Esophagus mucosa (tissue), 1 donor: Measurements from ENCODE around the gene IFT88. TPM values are rescaled to one million over a fixed set of nuclear protein-coding genes. Genes with fewer than 3 reads are reported as not detected.

Source experiments
- ATAC-seq: fragments of 200-7000 bp; cut with Tn5 transposase; one replicate; pipeline ENCODE4 v1.9.1; 2020
- total RNA-seq: library from RNA; stranded (reverse); gene quantifications from one replicate; pipeline ENCODE4 v1.2.4, GENCODE V29; 2023
- donor health status: DM: yes; HTN: yes; CAD: no.

IFT88 gene
- total RNA-seq, 1 donor from 2014 or later = 4.4 TPM

DNA sequence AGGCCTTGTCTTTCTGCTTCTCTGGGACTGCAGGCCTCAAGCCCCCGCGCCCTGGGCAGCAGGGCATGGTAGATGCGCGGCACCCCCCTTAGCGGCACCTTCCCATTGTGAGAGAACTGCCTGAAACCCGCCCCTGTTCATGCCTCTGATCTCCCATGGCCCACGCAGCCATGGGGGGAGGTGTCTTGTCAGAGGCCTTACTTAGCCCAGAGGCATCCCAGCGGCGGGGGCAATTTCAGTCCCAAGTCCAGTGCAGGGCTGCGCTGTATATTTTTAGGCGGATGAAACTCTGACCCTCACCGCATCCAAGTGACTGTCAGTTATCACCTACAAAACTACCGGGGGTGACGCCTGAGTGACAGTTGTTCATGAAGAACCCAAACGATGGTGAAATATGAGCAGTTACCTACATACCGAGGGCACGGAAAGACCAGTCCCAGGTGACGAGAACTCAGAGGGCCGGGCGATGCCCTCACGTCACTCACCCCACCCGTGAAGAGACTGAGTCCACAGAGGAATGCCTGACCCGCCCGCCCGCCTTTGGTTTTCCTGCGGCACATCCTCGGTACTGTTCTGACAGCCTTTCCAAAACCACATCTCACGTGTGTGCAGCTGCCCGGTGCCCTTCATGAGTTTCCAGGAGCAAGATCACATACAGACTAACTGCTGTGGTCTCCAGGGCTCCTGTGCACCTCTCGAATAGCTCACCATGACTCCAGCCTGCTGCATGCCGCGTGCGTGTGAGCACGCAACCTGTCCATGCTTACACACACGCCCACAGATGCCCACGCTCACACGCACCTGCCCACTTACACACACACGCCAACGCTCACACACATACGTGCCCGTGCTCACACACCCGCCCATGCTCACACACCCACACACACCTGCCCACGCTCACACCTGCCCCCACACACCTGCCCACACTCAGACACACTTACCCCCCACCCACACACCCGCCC, 150.9 kb downstream of the IFT88 start:
- no peak for ATAC-seq

DNA sequence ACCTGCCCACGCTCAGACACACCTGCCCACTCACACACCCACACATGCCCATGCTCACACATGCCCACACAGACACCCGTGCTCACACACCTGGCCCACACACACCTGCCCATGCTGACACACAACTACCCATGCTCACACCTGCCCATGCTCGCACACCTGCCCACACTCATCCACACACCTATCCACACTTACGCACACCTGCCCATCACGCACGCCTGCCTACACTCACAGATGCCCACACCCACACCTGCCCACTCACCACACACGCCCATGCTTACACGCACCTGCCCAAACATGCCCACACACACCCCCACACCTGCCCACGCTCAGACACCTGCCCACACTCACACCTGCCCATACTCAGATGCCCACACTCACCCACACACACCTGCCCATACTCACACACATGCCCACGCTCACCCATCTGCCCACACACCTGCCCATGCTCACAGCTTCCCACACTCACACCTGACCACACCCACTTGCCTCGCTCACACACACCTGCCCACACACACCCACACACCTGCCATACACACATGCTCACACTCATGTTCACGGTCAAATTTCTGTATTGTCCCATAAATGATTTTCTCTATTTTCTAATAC, 152.1 kb downstream of the IFT88 start:
- no peak for ATAC-seq

DNA sequence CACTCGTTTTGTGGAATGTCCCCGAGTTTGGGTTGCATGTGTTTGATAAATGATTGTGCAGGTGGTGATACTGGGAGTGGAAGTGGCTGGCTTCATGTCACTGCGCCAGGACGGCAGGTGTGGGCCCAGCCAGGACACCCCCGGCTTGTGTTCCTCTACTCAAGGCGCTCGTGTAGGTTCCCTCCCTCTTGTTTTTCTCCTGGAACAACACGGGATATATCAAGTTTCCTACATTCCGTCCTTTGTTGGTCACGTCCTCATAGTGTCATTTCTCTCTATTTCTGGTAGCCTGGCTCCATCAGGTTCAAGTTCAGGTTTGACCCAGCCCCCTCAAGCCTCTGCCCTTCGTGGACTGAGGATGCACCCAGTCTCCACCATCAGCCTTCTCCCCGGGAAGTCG, 152.8 kb downstream of the IFT88 start:
- no peak for ATAC-seq

DNA sequence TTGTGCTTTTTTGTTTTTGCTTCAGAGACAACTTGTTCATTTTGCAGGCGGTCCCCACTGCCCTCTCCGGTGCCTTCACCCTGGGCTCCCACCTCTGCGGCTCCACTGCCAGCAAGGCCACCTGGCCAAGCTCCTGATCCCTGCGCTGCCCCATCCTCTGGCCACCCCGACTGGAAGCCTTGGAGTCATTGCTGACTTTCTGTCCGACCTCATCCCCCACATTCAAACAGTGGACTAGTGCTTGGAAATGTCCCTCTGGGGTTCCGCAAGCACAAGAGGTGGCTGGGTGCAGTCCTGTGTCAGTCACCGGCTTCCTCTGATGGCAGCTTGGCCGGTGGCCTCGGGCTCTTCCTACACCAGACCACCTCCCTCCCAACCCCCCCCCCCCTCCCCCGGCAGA, 153.5 kb downstream of the IFT88 start:
- ATAC-seq = no peak

DNA sequence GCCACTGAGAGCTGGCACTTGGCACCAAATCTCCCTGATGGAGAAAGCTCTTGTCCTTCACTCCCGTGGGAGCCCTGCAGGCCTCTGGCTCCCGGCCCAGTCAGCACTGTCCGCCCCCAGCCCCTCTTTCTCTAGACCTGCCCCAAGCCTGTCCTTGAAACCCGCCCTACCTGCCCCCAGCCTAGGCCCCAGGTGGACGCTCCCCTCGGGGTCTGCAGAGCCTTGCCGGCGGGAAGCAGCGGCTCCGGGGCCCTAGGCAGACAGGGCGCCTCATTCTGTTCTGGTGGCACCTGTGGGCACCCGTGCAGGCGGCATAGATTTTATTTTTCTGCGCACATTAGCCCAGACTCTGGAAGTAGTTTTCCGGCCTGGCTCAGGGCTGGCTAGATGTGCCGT, 154.1 kb downstream of the IFT88 start:
- no peak for ATAC-seq

DNA sequence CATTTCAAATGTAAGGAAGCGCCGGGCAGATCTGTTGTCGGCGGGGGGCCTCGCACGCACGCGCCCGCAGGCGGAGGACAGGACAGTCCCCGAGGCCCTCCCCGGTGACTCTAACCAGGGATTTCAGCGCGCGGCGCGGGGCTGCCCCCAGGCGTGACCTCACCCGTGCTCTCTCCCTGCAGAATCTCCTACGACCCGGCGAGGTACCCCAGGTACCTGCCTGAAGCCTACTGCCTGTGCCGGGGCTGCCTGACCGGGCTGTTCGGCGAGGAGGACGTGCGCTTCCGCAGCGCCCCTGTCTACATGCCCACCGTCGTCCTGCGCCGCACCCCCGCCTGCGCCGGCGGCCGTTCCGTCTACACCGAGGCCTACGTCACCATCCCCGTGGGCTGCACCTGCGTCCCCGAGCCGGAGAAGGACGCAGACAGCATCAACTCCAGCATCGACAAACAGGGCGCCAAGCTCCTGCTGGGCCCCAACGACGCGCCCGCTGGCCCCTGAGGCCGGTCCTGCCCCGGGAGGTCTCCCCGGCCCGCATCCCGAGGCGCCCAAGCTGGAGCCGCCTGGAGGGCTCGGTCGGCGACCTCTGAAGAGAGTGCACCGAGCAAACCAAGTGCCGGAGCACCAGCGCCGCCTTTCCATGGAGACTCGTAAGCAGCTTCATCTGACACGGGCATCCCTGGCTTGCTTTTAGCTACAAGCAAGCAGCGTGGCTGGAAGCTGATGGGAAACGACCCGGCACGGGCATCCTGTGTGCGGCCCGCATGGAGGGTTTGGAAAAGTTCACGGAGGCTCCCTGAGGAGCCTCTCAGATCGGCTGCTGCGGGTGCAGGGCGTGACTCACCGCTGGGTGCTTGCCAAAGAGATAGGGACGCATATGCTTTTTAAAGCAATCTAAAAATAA, 154.7 kb downstream of the IFT88 start:
- peak; percentile 40 for ATAC-seq

DNA sequence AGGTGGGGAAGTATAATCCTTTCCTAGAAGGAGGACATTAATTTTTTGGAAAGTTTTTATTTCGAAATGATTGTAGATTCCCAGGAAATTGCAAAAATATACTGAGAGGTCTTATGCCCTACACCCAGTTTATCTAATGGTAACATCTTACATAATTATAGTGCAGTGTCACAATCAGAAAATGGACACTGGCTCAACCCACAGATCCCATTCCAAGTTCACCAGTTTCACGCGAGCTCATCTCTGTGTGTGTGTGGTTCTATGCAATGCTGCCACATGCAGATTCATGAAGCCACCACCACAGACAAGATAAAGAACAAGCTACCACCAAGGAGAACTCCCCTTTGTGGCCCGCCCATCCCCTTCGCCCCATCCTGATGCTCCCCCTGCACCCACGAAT, 160.9 kb downstream of the IFT88 start:
- ATAC-seq = no peak

DNA sequence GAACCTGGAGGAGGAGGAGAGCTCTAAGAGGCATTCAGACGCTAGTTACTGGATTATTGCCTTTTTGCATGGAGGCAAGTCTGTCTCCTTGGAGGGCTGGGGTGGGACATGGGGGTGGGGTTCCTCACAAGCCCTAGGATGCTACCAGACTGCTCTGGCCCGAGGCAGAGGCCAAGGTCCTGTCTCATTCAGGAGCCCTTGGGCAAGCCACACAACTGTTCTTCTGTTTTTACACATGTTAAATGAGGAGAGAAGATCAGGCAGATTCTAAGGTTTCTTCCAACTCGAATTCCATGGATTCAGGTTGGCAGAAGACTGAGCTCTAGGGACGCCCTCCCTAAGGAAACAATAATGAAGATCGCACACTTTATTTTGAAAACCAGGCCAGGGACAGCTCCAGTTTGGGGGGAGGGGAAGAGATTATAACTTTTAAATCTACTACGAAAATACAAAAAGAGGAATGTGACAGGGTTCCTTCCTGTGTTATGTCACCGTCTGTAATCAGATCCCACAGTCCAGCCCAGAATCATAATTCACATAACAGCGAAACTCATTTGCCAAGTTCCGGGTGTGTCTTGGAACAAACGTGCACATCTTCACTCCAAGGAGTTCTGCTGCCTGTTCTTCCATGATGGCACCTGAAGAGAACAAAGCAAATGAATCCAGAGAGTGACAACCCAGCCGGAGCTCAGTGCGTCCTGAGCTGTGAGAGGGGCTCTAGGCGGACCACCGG, 161.8 kb downstream of the IFT88 start:
- ATAC-seq = no peak

DNA sequence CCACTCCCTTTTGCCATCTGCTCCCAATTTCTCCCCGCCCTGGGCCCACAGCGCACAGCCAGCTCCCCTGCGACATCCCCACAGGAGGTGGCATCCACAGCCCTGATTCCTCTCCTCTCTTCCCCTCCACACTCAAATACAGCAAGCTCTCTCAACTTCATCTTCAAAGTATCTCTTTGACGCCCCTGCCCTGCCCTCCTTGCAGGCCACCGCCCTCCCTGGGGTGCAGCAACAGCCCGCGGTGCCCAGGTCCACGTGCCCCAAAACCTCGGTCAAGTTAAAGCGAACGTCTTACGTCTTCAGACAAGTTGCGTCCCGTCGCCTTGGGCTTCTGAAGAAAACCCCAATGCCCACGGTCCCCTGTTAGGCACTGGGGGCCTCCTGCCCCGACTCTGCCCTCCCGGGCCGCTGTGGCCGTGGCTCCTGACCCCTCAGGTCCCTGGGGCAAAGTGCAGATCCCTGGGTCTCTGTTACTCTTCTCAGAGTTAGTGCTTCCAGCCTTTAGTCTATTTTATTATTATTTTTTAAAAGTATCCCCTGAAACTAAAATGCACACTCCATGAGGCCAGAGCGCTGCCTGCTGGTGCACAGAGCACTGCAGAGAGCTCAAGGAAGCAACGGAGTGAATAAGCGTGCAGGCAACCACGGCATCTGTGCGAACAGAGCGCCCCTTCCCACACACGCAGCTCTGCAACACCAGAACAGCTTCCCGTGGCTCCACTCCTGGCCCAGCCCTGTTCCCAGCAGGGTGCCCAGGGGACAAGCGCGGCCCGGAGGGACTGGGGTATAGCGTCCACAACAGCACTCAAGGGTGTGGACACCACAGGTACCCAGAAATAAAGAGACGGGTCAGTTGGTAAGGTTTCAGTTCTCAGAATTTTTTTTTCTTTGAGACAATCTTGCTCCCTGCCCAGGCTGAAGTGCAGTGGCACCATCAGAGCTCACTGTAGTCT, 163.0 kb downstream of the IFT88 start:
- no peak for ATAC-seq

DNA sequence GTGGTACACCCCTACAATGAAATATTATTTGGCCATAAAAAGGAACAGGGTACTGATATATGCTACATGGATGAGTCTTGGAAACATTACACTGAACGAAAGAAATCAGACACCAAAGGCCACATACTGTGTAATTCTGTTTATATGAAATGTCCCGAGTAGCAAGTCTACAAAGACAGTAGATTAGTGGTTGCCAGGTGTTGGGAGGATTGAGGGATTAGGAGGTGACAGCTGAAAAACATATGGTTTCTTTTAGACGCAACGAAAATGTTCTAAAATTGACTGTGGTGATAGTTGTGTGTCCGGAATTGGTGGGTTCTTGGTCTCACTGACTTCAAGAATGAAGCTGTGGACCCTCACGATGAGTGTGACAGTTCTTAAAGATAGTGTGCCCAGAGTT, 171.7 kb downstream of the IFT88 start:
- no peak for ATAC-seq

DNA sequence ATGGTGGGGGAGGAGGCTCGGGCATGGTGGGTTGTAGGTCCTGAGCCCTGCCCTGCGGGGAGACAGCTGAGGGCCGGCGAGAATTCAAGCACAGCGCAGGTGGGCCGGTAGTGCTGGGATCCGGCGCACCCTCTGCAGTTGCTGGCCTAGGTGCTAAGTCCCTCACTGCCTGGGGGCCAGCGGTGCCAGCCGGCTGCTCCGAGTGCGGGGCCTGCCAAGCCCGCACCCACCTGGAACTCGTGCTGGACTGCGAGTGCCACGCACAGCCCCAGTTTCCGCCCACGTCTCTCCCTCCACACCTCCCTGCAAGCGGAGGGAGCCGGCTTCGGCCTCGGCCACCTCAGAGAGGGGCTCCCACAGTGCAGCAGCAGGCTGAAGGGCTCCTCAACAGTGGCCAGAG, 173.1 kb downstream of the IFT88 start:
- no peak for ATAC-seq

Other genes starting within 250 kb of the IFT88 start
- 30.1 TPM for gene CRYL1, start 41.3 kb upstream of the IFT88 start, total RNA-seq
- gene IL17D, start 136.5 kb downstream of the IFT88 start, total RNA-seq = 0.28 TPM
- gene EEF1AKMT1, start 206.8 kb downstream of the IFT88 start, total RNA-seq = 4.5 TPM